RWPE1 (cell line): Measurements from ENCODE around the gene EIF4ENIF1.
A peak's percentile ranks its signal among the peaks of the same experiment; 100 is the strongest.

Experiments
- CTCF ChIA-PET: fragments of 350-600 bp; sonication (Branson Sonifier 250); formaldehyde crosslinking; extraction: SDS; loops from one replicate; lab custom pipeline; 2021; lab: Yijun Ruan, JAX
- POLR2A ChIA-PET: fragments of 400-600 bp; formaldehyde crosslinking; extraction: SDS; loops from one replicate; lab custom pipeline; 2020; ENCODE audit warnings: antibody characterized with exemption; ENCODE audit not compliant: low non-redundant PET; lab: Yijun Ruan, JAX
- DNase-seq: peaks from one replicate; pipeline ENCODE4 v3.0.0; 2012; ENCODE audit warnings: low spot score
- H3K27ac ChIP-seq: fragments of 450-650 bp; 2 replicates; pipeline ENCODE4 v1.5.1; 2017
- TF ChIP-seq, protein P1 (sequence below): fragments of 450-650 bp; conservative IDR thresholded peaks from 2 replicates; pipeline ENCODE4 v1.5.1; 2017; ENCODE audit warnings: low read depth, mild to moderate bottlenecking

The EIF4ENIF1 gene

DNA sequence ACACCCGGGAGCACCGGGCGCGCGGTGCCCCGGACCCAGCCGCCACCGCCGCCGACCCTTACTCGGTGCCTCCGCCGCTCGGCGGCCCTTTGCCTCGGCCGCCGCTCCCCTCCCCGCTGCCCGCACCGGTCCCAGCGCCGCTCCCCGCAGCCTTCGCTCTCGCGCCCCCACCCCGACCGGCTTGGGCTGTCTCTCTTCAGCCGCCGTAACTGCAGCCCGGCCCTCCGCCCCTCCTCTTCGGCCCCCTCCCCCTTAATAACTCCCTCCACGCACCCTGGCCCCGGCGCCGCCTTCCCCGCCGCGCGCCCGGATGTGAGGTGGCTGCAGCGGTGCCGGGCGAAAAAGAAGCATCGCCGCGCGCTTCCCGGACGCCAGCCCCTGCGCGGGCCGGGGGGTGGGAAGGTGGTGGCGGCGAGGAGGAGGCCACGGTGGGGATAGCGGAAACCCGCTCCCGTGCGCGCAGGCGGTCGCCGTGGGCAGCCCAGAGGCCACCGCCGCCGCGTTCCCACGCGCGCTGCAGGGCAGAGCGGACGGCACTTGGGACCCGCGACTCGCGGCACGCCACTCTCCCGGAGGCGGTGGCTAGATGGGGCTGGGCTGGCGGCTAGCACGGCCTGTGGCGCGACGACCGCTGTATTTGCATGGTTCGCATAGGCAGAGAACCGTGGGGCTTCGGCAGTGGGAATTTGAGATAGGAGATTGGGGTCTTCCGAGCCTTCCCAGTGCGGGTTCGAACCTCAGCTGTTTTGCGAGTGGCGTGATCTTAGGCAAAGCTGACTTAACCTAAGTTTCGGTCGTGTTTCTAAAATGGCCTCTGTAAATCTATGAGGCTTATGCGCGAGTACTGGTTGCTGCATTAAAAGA, at the start of gene EIF4ENIF1:
Gene EIF4ENIF1 (minus strand): TSS at position 211 of the 864 bp plus-strand sequence. CDS start 1,124 bp downstream, outside the sequence.
- H3K27ac ChIP-seq, result peak within 1 kb of the TSS; percentile 88
- ChIA-PET POLR2A (interaction anchor here (0.6 kb wide), 1 partner anchor 44 kb away, joined by 3 read pairs; no protein-coding TSS in a partner anchor), CTCF (no interaction called here)
- TF ChIP-seq, protein P1, sequence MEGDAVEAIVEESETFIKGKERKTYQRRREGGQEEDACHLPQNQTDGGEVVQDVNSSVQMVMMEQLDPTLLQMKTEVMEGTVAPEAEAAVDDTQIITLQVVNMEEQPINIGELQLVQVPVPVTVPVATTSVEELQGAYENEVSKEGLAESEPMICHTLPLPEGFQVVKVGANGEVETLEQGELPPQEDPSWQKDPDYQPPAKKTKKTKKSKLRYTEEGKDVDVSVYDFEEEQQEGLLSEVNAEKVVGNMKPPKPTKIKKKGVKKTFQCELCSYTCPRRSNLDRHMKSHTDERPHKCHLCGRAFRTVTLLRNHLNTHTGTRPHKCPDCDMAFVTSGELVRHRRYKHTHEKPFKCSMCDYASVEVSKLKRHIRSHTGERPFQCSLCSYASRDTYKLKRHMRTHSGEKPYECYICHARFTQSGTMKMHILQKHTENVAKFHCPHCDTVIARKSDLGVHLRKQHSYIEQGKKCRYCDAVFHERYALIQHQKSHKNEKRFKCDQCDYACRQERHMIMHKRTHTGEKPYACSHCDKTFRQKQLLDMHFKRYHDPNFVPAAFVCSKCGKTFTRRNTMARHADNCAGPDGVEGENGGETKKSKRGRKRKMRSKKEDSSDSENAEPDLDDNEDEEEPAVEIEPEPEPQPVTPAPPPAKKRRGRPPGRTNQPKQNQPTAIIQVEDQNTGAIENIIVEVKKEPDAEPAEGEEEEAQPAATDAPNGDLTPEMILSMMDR, result no peak
- DNase-seq, result peak; percentile 75

DNA sequence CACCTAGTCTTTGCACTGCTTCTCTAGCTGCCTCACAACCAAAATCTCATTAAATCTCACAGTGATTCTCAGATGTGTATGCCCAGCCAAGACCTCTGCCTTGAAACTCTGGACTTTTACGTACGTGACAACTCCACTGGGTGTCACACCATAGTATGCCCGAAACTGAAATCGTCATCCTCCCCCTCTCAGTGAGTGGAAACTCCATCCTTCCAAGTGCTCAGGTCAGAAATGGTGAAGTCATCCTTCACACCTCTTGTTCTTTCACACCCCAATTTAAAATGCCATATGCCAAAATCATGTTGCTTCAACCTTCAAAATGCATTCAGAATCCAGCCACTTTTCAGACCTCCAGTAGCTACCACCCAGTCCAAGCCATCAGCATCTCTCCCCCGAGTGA, 49.2 kb upstream of the EIF4ENIF1 start:
- CTCF ChIA-PET, result interaction anchor here (0.6 kb wide), 1 partner anchor 82 kb away, joined by 5 read pairs; no protein-coding TSS in a partner anchor
- TF ChIP-seq, protein P1, result no peak
- no peak overlapping the region for H3K27ac ChIP-seq
- POLR2A ChIA-PET, result no interaction called here
- no peak for DNase-seq

DNA sequence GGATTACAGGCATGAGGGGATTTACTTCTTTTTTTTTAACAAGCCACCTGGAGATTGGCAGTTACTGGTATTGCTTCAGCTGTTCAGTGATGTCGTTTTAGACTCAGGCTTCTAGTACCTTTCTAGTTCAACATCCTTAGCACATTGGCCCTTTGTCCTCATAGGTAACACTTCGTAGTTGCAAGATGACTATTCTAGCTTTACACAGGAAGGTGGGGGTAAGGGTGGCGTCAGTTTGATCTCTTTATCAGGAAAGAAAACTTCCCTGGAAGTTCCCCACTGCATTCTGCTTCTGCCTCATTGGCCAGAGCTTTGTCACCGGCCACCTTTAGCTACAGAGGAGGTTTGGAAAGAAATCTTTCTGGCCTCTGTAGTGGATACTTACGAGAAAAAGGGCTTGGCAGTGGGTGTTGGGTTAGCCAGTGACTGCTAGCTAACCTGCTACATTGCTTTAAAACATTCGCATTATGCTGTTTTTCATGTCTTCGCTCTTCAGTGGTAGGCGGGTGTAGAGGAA, 47.4 kb upstream of the EIF4ENIF1 start:
- POLR2A ChIA-PET, result no interaction called here
- no peak for DNase-seq
- CTCF ChIA-PET, result no interaction called here
- H3K27ac ChIP-seq, result no peak overlapping the region
- TF ChIP-seq, protein P1, result no peak

DNA sequence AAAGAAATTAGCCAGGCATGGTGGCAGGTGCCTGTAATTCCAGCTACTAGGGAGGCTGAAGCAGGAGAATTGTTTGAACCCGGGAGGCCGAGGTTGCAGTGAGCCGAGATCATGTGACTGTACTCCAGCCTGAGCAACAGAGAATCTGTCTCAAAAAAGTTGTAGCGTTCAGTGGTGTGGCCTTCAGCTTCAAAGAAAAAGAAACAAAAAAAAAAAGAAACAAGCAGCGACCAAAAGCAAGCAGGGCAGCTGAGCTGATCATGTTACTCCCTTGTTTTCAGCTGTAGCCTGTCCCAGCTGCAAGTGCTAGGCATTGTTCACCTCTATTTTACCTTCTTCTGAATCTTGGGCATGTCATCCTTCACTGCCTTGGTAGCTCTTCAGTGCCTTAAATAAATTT, 43.7 kb upstream of the EIF4ENIF1 start:
- CTCF ChIA-PET, result interaction anchor here (0.6 to 1.4 kb wide), 2 partner anchors 24 to 25 kb away, joined by 3 to 5 read pairs; no protein-coding TSS in a partner anchor
- TF ChIP-seq, protein P1, result no peak
- H3K27ac ChIP-seq, result no peak overlapping the region; the same call in 1 of the 2 replicates
- POLR2A ChIA-PET, result no interaction called here
- DNase-seq, result no peak

GRCh38 chr22:31532060-31532459, 42.4 kb upstream of the EIF4ENIF1 start:
- ChIA-PET CTCF (no interaction called here), POLR2A (no interaction called here)
- TF ChIP-seq, protein P1, result no peak
- DNase-seq, result no peak
- H3K27ac ChIP-seq, result no peak overlapping the region

DNA sequence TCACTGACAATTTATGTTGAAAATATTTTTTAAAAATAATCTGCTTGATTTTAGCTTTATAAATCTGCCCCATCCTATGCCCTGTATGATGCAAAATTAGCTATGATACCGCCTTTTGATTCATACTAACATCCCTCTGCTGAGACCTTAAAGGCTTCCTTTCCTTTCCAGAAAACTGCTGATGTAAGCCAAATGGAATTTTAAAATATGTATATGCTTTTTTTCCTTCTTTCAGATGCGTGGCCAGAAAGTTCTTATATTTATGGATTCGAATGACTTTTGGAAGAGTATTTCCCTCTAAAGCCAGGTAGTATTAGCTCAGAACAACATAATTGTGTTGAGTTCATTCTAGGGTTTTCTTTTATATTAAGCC, 41.2 kb upstream of the EIF4ENIF1 start:
- DNase-seq, result no peak
- TF ChIP-seq, protein P1, result no peak
- CTCF ChIA-PET, result interaction anchor here (0.6 to 0.7 kb wide), 3 partner anchors 15 to 105 kb away, joined by 3 to 7 read pairs (median 4); no protein-coding TSS in a partner anchor
- no peak overlapping the region for H3K27ac ChIP-seq
- POLR2A ChIA-PET, result no interaction called here
